Panc1 (cell line): ENCODE data around the gene P3H3. TPM values are rescaled to one million over a fixed set of nuclear protein-coding genes. Genes with fewer than 3 reads are reported as not detected.

ENCODE experiments used
- ATAC-seq: fragments of 200-7000 bp; cut with Tn5 transposase; 2 replicates; pipeline ENCODE4 v1.9.1; 2020; ENCODE audit warnings: mild to moderate bottlenecking, moderate library complexity
- BruUV-seq: library from RNA; stranded (reverse); fragments of 400-500 nt; replicated peaks from 2 replicates; lab custom pipeline; 2021; lab: Mats Ljungman, UMichigan
- CTCF ChIA-PET: fragments of 300-600 bp; sonication (Branson Sonifier 250); formaldehyde crosslinking; loops from one replicate; lab custom pipeline; 2022; ENCODE audit warnings: antibody characterized with exemption; lab: Charles Lee
- POLR2A ChIA-PET: fragments of 300-600 bp; sonication (Branson Sonifier 250); formaldehyde crosslinking; loops from one replicate; lab custom pipeline; 2022; ENCODE audit warnings: antibody characterized with exemption; lab: Charles Lee
- DNase-seq: peaks from one replicate; pipeline ENCODE4 v3.0.0-alpha.2; 2010; ENCODE audit warnings: low read depth, low spot score
- H3K27ac ChIP-seq: 2 replicates; pipeline ENCODE4 v1.5.1; 2011; ENCODE audit warnings: mild to moderate bottlenecking, low read length, inconsistent platforms
- H3K27me3 ChIP-seq: fragments of 200-500 bp; sonication (Bioruptor generic); 2 replicates; pipeline ENCODE4 v1.6.0; 2014; ENCODE audit warnings: low read length, inconsistent platforms; ENCODE audit not compliant: control insufficient read depth, insufficient read depth
- H3K36me3 ChIP-seq: fragments of 200-500 bp; sonication (Bioruptor generic); 2 replicates; pipeline ENCODE4 v1.5.1; 2014; ENCODE audit warnings: inconsistent platforms, mild to moderate bottlenecking, low read length, moderate library complexity; ENCODE audit not compliant: control insufficient read depth, insufficient read depth
- H3K4me1 ChIP-seq: 2 replicates; pipeline ENCODE4 v1.5.1; 2011; ENCODE audit warnings: inconsistent platforms, mild to moderate bottlenecking, low read length, moderate library complexity; ENCODE audit not compliant: control insufficient read depth, insufficient read depth
- H3K4me3 ChIP-seq, 2 experiments: 2 replicates each; pipeline ENCODE4 v1.5.1; 2011 to 2012; ENCODE audit warnings: low read depth in 2 of 2, low read length in 2 of 2, mild to moderate bottlenecking in 2 of 2, inconsistent platforms in 1 of 2, moderate library complexity in 1 of 2
- H3K9me3 ChIP-seq: fragments of 200-500 bp; sonication (Bioruptor generic); 2 replicates; pipeline ENCODE4 v1.5.1; 2014; ENCODE audit warnings: low read depth, mild to moderate bottlenecking, inconsistent platforms, low read length, moderate library complexity; ENCODE audit not compliant: control insufficient read depth, insufficient read depth
- CTCF ChIP-seq: fragments of 450-650 bp; IDR thresholded peaks from 2 replicates; pipeline ENCODE4 v1.5.1; 2017; ENCODE audit warnings: mild to moderate bottlenecking
- POLR2AphosphoS5 ChIP-seq: IDR thresholded peaks from 2 replicates; pipeline ENCODE4 v1.6.1; 2012; ENCODE audit warnings: mild to moderate bottlenecking, low read depth, low read length, moderate library complexity
- REST ChIP-seq, 2 experiments: IDR thresholded peaks; 2 replicates each; pipeline ENCODE4 v1.6.1; 2011 to 2012; ENCODE audit warnings: low read depth in 2 of 2, control low read depth in 1 of 2, low read length in 1 of 2, mild to moderate bottlenecking in 1 of 2, moderate library complexity in 1 of 2; ENCODE audit not compliant: insufficient read depth in 1 of 2
- SIN3A ChIP-seq: IDR thresholded peaks from 2 replicates; pipeline ENCODE4 v1.6.1; 2012; ENCODE audit warnings: low read depth, mild to moderate bottlenecking, low read length, moderate library complexity, borderline replicate concordance; ENCODE audit not compliant: insufficient read depth
- TCF7L2 ChIP-seq: IDR thresholded peaks from 2 replicates; pipeline ENCODE4 v1.6.1; 2011; ENCODE audit warnings: mild to moderate bottlenecking, low read depth, low read length, inconsistent platforms
- in situ Hi-C: cut with HindIII; loops from 2 replicates; pipeline ENCODE4 v1.10.0; 2016; ENCODE audit warnings: low sequenced_read_pairs, low pct_unique_long_range_greater_than_20kb
- intact Hi-C: fragments of 100-400 bp; cut with micrococcal nuclease; formaldehyde crosslinking; loops from one replicate; pipeline ENCODE4 v1.10.0; 2022; ENCODE audit not compliant: unreplicated experiment
- total RNA-seq: library from RNA; stranded (reverse); gene quantifications from one replicate; pipeline ENCODE4 v1.2.1, GENCODE V29; 2021; ENCODE audit not compliant: unreplicated experiment

P3H3 gene
- total RNA-seq, 1 experiment from 2014 or later: 11.0 TPM

GRCh38 chr12:6826125-6826733 is 2.0 kb upstream of the P3H3 start:
- CTCF ChIA-PET: no interaction called here
- no TSS peak for BruUV-seq

More at GRCh38 chr12:6826125-6826733, 2.0 kb upstream of the P3H3 start:
- H3K9me3 ChIP-seq: no peaks in the 10 kb centered on the region
- peaks cover 10% of the 10 kb centered on the region; the same call in 1 of the 2 replicates for H3K4me1 ChIP-seq
- DNase-seq (no peak), ATAC-seq (no peak)
- POLR2A ChIA-PET: no interaction called here
- TF ChIP-seq SIN3A: no peak
- no peak for TF ChIP-seq CTCF
- no peak for TF ChIP-seq TCF7L2
- TF ChIP-seq POLR2AphosphoS5: no peak
- TF ChIP-seq REST (IDR thresholded peaks at IDR 0.05; ENCODE audit: insufficient read depth in 1 of 2, low read depth in 2 of 2, low read length in 1 of 2): no peak
- in situ Hi-C loops: no loop called here
- H3K27ac ChIP-seq: no peak overlapping the region
- H3K4me3 ChIP-seq: no peak overlapping the region
- H3K36me3 ChIP-seq: no peaks in the 10 kb centered on the region
- intact Hi-C loops: loop anchor here (5.0 kb wide), 1 partner anchor 74 kb away; the partner anchor contains the start of gene MLF2
- no peaks in the 10 kb centered on the region for H3K27me3 ChIP-seq
